HPDE6-E6E7 (cell line): ENCODE measurements around the gene GSS.

Source experiments
- DNase-seq: peaks from one replicate; pipeline ENCODE4 v3.0.0; 2011; ENCODE audit warnings: missing footprints; ENCODE audit errors: extremely low spot score

The GSS gene

DNA sequence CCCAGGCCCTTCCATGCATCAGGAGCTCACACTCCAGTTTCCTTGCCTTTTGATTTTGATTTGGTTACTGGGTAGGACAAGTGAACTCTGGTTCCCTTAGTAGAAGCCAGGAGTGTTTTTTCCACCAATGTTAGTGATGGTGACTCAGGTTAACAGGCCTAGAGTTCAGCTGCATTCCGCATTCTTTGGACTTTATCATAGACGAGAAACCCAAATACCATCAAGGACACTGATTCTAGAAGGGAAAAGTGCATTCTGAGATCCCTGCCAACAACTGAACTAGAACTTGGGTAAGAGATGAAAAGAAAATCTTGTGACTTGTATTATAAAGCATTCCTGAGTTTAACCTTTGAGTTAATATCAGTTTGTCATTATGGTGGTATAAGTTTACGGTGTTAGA, 8.9 kb downstream of the GSS start:
- no peak for DNase-seq

DNA sequence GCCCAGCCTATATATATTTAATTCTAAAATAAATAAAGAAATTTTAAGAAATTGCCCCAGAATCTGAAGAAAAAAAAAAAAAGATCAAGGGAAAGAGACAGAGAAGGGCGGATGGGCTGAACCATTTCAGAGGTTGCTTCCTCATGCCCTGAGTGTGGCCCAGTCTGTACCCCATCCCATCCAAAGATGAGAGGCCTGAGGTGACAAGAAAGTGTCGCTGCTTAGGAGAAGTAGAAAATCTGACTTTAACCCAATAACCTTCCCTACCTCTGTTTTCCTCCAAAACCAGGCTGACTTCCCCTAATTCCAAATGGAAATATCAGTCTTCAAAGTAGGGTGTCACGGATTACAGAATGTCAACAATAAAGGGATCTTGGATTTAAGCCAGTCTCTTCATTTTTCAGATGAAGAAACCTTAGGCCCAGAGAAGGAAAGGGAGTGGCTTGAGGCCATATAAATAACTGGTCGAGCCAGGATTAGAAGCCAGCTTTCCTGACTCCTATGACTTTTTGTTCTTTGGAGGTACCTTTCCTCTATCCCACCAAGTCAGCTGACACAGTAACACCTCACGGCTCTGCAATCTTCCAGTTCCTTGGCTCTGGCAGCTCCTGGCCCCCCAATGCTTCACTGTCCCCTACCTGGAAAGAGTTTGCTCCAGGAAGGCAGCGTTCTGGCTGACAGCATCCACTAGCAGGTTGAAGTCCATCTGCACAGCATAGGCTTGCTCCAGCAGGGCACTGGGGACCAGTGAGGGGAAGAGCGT, 10.1 kb downstream of the GSS start:
- no peak for DNase-seq

DNA sequence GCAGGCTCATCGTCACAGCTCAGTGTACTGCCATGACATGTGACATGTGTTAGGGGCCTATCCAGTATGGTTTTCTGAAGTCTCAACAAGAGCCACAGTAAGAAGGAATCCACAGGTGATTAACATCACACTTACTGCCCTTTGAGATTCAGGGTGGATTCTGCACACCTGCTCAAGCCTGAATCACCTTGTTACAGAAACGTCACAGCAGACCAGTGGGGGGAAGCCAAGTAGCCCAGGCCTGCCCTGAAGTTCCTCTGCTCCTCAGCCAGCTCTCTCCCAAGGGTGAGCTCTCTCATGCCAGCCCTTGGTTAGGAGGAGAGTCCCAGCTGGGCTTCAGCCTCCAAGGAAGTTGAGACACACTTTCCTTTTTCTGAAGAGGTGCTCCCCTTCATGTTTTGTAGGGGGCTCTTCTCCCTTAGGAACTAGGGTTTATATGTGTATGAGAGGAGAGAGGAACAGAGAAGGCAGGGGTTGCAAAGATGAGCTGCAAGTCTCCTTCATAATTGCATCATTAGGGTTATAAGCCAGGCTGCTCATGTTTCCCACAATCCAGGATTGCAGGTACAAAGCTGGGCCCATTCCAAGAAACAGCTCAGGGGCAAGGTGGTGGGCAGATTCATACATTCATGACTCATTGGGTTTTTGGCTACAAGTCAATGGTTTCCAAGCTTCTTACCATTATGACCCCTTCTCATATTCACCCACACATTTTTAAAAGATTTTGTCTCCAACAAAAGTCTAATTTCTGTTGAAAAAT, 11.6 kb downstream of the GSS start:
- DNase-seq = peak; percentile 88

- no peak for DNase-seq
Observed at GRCh38 chr20:34942301-34942700, 13.3 kb downstream of the GSS start.

- DNase-seq = no peak
Observed at GRCh38 chr20:34941226-34941625, 14.4 kb downstream of the GSS start.

- DNase-seq = no peak
Observed at GRCh38 chr20:34940081-34940481, 15.5 kb downstream of the GSS start.

DNA sequence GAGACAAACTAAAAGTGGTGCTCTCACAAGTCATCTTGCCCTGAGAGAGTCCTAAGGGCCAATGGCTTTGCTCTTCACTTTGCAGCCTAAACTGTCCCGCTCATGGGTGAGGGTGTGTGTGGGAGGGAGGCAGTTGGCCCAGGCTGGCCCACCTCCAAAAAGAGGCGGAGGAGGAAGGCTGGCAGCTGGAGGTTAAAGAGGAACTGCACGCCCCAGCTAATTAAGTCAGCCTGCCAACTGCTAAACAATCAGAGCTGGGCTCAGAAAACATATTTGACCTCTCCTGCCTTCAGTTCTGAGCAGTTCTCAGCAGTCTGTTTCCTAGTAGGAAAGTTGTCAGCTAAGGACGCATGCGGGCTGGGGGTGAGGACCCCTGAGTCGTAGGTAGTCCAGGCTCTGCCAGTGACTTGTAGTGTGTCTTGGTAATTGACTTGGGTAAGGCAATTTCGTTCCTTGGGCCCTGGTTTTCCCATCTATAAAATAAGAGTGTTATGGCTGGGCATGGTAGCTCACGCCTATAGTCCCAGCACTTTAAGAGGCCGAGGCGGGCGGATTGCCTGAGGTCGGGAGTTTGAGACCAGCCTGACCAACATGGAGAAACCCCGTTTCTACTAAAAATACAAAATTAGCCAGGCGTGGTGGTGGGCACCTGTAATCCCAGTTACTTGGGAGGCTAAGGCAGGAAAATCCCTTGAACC, 17.0 kb downstream of the GSS start:
- no peak for DNase-seq

GRCh38 chr20:34931771-34932170, 23.8 kb downstream of the GSS start:
- no peak for DNase-seq

DNA sequence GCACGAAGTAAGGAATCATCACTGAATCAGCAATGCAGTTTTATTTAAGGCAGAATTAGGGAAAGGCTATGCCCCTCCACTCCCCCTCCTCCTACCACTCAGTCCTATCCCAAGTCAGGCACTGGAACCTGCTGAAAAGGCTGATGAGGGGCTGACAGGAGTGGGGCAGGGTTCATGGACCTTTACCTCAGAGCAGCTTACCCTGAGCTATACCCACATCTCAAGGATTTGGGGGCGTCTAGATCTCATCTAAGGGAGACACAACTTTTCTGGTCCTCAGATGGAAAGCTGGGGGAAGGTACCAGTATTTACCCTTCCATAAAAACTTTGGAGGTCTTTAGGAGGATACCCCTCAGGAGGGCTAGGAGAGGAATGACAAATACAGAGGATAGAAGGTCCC, 27.2 kb downstream of the GSS start:
- no peak for DNase-seq

- DNase-seq = no peak
Observed at GRCh38 chr20:34927736-34928135, 27.9 kb downstream of the GSS start.

DNA sequence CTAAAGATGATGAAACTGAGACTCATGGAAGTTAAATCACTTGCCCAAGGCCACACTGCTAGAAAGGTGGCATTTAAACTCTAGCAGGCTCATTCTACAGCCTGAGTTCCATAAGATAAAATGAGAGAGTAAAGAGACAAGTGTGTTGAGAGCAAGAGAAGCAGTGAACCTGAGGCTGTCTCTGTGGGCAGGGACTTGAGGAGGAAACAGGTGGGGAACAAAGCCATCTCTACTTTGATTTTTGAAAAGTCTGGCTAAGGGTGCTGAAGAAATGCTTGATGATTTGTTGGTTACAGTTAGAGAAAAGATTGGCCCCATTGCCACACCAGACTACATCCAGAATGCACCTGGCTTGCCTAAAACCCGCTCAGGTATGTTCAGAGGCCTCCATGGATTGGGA, 29.0 kb downstream of the GSS start:
- DNase-seq = no peak

- no peak for DNase-seq
Observed at GRCh38 chr20:34925981-34926380, 29.6 kb downstream of the GSS start.

DNA sequence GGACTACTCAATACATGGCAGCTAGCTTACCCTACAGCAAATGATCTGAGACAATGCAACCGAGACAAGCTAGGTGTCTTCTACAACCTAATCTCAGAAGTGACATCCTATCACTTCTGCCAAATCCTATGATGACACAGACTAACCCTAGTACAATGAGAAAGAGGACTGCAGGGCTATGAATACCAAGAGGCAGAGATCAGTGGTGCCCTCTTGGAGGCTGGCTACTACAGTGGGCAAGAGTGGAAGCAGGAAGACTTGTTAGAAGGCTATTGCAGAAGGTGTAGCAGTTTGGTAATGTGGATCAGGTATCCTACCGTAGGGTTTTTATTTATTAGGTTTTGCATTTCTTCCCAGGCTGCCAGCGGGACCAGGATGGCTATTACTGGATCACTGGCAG, 30.3 kb downstream of the GSS start:
- DNase-seq = no peak

GRCh38 chr20:34923414-34923813, 32.2 kb downstream of the GSS start:
- DNase-seq = no peak

DNA sequence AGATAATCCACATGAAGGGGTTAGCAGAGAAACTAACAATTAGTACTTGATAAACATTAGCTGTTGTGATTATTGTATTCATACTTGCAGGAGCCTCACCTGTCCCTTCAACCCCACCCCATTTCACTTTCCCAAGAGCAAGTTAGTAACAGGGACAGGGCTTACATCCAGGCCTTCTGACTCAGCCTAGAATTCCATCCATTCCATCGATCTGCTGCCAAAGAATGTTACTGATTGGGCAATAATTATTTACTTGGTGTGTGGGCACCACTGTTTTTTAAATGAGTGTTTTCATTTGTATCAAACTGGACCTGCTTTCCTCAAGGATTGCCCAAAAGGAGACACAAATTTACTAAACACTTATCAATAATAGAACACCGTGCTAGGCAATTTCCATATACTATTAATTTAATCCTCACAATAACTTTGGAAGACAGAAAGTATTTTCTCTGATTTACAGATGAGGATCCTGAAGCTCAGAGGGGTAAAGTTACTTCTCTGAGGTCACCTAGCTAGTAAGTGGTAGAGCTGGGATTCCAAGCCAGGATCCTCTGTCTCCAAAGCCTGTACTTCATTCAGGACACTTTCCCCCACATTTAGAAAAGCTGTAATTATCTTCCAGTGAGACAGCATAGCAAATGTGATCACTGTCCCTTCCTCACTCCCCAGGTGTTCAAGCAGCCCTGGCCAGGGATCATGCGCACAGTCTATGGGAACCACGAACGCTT, 32.8 kb downstream of the GSS start:
- DNase-seq = peak; percentile 93

GRCh38 chr20:34921436-34921835, 34.2 kb downstream of the GSS start:
- DNase-seq = no peak

GRCh38 chr20:34920055-34920454, 35.6 kb downstream of the GSS start:
- no peak for DNase-seq

- DNase-seq = no peak
Observed at GRCh38 chr20:34916774-34917354, 38.7 kb downstream of the GSS start.

DNA sequence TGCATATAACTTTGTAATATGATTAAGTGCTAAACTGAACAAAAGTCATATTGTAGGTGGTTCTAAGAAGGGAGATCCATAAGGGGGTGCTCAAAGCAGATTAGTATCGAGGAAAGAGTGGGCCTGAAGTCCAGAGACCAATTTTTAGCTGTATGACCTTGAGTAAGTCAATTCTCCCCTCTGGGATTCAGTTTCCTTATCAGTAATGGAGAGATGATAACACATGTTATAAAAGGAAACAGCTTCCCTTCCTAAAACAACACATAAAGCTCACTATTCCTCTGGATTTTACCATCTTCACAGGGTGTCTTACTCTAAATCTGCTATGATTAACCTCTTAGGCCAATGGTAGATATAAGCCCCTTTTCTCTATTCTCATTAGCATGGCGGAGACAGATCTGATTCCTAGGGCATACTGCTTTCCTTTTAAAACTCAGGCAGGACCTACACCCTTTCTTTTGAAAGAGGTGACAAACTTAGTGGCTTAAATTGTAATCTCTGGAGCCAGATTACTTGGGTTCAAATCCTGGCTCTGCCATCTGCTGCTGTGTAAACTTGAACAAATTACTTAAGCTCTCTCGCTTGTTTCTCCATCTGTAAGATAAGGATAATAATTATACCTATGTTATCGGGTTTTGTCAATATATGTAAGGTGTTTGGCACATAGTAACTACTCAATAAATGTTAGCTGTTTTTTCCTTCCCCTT, 39.7 kb downstream of the GSS start:
- no peak for DNase-seq

GRCh38 chr20:34915131-34915530, 40.5 kb downstream of the GSS start:
- DNase-seq = no peak
